HG02571 (cell line): ENCODE data around the gene ING5.
"Not testable (repeated sequence)": the region's sequence is repeated elsewhere in the genome, so short reads cannot be mapped to it uniquely, and the experiment has no call there.

Experiments used
- ATAC-seq: cut with Tn5 transposase; IDR thresholded peaks from one replicate; pipeline ENCODE4 v1.9.1; 2021; ENCODE audit warnings: mild to moderate bottlenecking, moderate library complexity; ENCODE audit not compliant: unreplicated experiment

ING5 gene

GRCh38 chr2:241755777-241756176, 53.9 kb downstream of the ING5 start:
- ATAC-seq: no peak

DNA sequence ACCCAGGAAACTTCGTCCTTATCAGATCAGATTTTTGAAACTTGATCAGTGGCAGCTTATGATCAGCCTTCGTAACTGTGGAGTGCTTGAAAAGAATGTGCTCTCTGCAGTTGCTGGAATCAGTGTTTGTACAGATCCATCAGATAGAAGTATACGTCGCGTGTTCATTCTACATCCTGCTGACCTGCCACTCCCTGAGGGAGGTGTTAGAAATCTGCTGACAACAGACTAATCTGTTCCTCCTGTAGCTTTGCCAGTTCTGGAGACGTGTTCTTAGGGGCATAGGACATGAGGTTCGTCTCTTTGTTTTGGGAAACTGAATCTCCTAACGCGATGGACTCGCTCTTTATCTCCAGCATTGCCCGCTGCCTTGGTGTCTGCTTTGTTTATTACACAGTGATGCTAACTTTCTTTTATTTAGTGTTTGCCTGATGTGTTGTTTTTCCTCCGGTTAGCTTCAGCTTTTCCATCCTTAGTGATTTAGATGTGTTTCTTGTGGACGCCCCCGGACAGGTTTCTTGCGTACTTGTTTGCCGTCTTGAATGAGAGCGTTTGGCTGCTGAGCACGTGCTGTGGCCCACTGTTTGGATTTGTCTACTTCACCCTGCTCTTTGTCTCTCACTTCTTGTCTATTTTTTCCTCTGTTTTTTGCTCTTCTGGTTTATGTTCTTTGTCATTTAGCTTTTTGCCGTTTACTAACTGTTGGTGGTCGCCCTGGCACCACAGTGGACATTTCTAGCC, 57.4 kb downstream of the ING5 start:
- no peak for ATAC-seq

GRCh38 chr2:241759893-241760292, 58.1 kb downstream of the ING5 start:
- ATAC-seq: not testable (repeated sequence)

DNA sequence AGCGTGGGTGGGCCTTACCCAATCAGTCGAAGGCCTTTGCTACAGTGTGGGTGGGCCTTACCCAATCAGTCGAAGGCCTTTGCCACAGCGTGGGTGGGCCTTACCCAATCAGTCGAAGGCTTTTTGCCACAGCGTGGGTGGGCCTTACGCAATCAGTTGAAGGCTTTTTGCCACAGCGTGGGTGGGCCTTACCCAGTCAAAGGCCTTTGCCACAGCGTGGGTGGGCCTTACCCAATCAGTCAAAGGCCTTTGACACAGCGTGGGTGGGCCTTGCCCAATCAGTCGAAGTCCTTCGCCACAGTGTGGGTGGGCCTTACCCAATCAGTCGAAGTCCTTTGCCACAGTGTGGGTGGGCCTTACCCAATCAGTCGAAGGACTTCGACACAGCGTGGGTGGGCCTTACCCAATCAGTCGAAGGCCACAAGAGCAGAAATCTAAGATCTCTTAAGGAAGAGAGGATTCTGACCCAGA, 58.5 kb downstream of the ING5 start:
- ATAC-seq: no peak

DNA sequence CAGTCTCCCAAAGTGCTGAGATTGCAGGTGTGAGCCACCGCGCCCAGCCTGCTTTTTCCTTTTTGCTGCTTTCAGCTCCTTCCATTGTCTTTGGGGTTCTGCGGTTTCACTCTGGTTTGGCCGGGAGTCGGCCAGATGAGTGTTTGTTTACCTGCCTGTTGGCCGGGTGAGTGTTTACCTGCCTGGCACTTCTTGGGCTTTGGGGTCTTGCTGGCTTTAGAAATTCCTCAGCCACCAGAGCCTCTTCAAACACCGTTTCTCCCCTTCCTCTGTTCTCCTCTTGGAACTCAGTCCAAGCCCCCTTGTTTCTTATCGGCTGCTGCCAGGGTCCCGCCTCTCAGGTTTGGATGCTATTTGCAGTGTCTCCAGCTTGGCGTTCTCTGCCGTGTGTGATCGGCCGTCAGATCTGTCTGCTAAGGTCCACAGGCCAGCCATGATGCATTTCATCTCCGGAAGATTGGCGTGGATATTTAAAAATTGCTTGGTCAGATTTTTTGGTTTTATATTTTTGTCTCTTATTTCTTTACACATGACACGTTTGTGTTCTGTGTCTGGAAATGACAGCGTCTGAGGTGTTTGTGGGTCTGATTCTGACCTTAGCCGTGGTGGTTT, 60.6 kb downstream of the ING5 start:
- no peak for ATAC-seq

DNA sequence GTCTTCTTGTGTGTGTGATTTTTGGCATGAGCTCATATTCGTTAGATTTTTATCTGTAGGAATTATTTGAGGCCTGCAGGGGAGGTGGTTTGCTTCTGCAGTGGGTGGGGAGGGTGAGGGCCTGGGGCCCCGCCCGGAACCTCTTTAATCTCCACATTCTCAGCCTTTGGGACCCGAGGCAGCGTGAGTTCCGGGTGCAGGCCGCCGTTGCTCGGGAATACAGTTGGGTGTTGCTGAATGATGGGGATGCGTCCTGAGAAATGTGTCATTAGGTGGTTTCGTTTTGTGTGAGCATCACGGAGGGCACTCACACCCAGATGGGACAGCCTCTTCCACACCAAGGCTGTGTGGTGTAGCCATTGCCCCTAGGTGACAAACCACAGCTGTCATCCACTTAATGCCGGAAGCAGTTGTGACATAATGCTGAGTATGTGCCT, 61.1 kb downstream of the ING5 start:
- ATAC-seq: no peak

GRCh38 chr2:241763551-241764274, 61.9 kb downstream of the ING5 start:
- no peak for ATAC-seq

GRCh38 chr2:241764275-241765241, 62.7 kb downstream of the ING5 start:
- no peak for ATAC-seq

DNA sequence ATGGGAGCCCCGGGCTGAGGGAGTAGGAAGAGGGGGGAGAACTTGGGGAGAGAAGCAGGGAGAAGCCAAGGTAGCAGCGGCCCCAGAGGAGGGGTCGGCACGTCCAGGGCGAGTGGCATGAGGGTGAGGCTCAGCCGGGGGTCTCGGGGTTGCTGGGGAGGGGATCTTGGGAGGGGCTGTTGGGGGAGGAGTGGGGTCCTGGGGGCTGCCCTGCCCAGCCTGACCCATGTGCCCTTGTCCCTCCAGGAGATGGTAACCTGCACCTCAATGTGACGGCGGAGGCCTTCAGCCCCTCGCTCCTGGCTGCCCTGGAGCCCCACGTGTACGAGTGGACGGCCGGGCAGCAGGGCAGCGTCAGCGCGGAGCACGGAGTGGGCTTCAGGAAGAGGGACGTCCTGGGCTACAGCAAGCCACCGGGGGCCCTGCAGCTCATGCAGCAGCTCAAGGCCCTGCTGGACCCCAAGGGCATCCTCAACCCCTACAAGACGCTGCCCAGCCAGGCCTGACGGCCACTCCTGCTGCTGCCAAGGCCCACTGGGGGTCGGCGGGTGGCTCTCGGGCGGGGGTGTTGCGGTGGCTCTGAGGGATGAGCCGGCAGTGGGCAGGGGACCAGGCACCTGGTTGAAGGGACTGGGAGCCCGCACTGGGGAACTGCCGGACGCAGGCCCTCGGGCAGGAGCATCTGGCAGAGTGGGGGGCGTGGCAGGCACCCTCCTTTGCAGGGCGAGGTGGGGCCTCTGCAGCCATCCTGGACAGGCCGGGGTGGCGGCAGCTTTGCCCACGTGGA, 65.8 kb downstream of the ING5 start:
- ATAC-seq: no peak

GRCh38 chr2:241768251-241768711, 66.4 kb downstream of the ING5 start:
- ATAC-seq: no peak

DNA sequence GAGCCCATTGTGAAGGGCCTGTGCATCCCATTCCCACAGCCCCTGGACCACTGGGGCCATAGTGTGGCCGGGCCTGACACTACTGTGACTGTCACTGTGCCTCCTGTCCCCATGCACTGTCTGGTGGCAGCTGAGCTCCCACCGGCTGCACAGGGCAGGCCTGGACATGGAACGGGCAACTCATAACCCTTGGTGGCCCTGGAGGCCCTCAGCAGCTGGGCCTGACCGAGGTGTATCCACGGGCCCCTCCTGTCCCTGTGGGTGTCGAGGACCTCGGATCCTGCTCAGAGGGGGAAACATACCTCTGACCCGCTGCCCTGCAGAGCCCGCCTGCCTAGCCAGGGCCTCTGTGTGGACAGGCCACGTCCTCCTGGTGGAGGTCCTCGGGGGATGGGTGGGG, 67.0 kb downstream of the ING5 start:
- ATAC-seq: no peak

DNA sequence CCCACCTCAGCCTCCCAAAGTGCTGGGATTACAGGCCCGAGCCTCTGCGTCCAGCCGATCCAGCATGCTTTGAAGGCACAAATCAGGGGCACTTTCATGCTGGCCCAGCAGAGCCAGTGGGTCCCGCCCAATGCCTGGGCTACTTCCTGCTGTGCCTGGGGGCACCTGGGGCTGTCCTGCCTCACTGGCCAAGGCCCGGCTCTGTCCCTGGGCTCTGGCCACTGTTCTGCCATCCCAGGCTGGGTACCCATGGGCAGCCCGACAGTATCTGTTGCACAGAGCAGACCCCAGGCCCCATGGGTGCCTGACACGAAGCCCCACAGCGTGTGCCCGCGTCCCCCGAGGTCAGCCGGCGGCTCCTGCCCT, 68.0 kb downstream of the ING5 start:
- ATAC-seq: no peak

- ATAC-seq: no peak
These were observed 68.5 kb downstream of the ING5 start for GRCh38 chr2:241770185-241770935.

DNA sequence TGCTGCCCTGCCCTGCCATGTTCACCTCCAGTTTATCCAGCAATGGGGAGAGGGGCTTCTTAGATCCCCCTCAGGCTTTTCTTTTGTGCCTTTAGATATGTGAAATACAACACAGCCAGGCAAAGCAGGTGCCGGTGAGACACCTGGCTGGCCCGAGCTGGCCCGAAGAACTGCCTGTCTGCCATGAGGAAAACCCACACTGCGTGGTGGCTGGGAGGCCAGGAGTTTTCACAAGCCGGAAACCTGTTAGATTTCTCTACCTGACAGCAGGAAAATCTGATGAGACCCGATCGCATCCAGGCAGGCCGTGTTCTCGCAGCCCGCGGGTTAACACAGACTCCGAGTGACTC, 69.1 kb downstream of the ING5 start:
- ATAC-seq: no peak

GRCh38 chr2:241771286-241772062, 69.6 kb downstream of the ING5 start:
- no peak for ATAC-seq

DNA sequence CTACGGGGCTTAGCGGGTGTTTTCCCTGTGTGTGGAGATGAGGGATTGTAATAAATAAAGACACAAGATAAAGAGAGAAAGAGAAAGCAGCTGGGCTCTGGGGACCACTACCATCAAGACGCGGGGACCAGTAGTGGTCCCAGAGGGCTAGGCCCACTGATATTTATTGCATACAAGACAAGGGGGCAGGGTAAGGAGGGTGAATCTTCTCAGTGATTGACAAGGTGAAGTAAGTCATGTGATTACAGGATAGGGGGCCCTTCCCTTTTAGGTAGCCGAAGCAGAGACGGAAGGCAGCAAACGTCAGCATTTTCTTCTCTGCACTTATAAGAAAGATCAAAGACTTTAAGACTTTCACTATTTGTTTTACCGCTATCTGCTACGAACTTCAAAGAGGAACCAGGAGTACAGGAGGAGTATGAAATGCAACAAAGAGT, 70.2 kb downstream of the ING5 start:
- no peak for ATAC-seq

DNA sequence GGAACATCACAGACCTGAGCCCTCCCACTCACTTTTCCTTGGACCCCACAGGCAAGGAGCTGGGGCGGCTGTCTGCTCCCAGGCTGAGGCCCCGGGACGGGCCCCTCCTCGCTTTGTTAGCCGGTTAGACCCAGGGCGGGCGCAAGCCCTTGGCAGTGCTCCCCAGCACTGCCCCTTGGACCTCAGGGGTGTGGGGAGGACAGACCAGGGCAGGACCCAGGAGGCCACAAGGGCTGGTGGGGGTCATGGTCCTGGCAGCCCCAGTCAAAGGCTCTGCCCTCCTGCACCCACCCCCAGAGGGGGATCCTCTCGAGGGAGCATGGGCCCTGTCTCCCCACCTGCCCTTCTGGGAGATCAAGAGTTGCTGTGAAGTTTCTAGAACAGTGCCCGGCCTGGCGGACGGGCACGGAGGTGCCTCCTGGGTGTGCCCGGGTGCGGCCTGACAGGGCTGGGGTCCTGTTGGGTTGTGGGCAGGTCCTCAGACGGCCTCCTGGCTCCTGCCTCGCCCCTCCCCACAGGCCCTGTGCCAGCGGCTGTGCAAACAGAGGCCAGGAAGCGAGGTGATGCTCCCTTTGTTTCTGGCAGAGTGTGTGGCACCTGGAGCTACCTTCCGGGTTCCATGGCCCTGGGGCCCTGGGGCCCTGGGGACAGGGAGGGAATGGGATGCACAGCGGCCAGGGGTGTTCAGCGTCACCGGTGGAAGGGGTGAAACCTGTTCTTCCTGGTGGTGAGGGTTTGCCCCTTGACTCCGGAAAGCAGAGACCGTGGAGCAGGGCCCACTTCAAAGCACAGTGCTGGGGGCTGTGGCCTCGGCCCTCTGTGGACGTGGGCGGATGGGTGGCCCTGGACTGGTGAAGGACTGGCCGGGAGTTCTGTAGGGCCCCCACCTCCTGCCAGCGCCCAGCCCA, 71.9 kb downstream of the ING5 start:
- no peak for ATAC-seq
